ENCODE measurements around the gene OR12D3.

- TF ChIP-seq ARNT (IDR thresholded peaks at IDR 0.05) (no peak), SP1 (IDR thresholded peaks at IDR 0.05) (no peak), L3MBTL2 (conservative IDR thresholded peaks at IDR 0.05) (no peak), NFRKB (IDR thresholded peaks at IDR 0.05) (no peak), FOXA1 (IDR thresholded peaks at IDR 0.05) (no peak)
These were observed 49.1 kb upstream of the OR12D3 start for GRCh38 chr6:29424168-29424567.
